Effector memory CD4-positive, alpha-beta T cell (primary cell): ENCODE data around the gene IL4I1.

Experiments used
- DNase-seq, 3 donors: peaks; one replicate each; pipeline ENCODE4 v3.0.0-alpha.2; 2020
- H3K27ac ChIP-seq: 2 replicates; pipeline ENCODE4 v1.7.0; 2013; ENCODE audit warnings: mild to moderate bottlenecking, low read length, moderate library complexity; ENCODE audit not compliant: insufficient read depth, poor library complexity, severe bottlenecking
- H3K27me3 ChIP-seq: replicated peaks from 2 replicates; pipeline ENCODE4 v1.7.0; 2013; ENCODE audit warnings: mild to moderate bottlenecking, low read length; ENCODE audit not compliant: insufficient read depth, control insufficient read depth, poor library complexity, severe bottlenecking
- H3K36me3 ChIP-seq: 2 replicates; pipeline ENCODE4 v1.7.0; 2013; ENCODE audit warnings: mild to moderate bottlenecking, low read length, moderate library complexity; ENCODE audit not compliant: control insufficient read depth, insufficient read depth
- H3K4me1 ChIP-seq: 2 replicates; pipeline ENCODE4 v1.7.0; 2013; ENCODE audit warnings: low read length, mild to moderate bottlenecking; ENCODE audit not compliant: control insufficient read depth, insufficient read depth, poor library complexity, severe bottlenecking
- H3K4me3 ChIP-seq: 2 replicates; pipeline ENCODE4 v1.7.0; 2013; ENCODE audit warnings: low read length, low read depth, mild to moderate bottlenecking; ENCODE audit not compliant: insufficient read depth, poor library complexity, severe bottlenecking
- H3K9me3 ChIP-seq: 2 replicates; pipeline ENCODE4 v1.7.0; 2013; ENCODE audit warnings: mild to moderate bottlenecking, low read length, moderate library complexity; ENCODE audit not compliant: control insufficient read depth

Gene IL4I1

GRCh38 chr19:49850487-49851342, 46.0 kb downstream of the IL4I1 start, which contains the start of gene PTOV1:
Gene PTOV1 (plus strand): TSS chr19:49851159.
- peaks cover 3% of the 10 kb centered on the region for H3K4me1 ChIP-seq
- H3K27me3 ChIP-seq: no peaks in the 10 kb centered on the region
- no peaks in the 10 kb centered on the region for H3K9me3 ChIP-seq
- H3K4me3 ChIP-seq: peak within 1 kb of the TSS; percentile 98
- H3K36me3 ChIP-seq: peaks cover 8% of the 10 kb centered on the region
- peak; percentile 76 to 82 (median 78) for DNase-seq
- H3K27ac ChIP-seq: peak within 1 kb of the TSS; percentile 95

GRCh38 chr19:49850221-49850486, 46.5 kb downstream of the IL4I1 start:
- Histone ChIP-seq H3K27me3 (no peaks in the 10 kb centered on the region), H3K4me1 (peaks cover 3% of the 10 kb centered on the region), H3K9me3 (no peaks in the 10 kb centered on the region), H3K27ac (peak overlapping the region; percentile 95), H3K36me3 (peaks cover 3% of the 10 kb centered on the region), H3K4me3 (peak overlapping the region; percentile 98)
- no peak for DNase-seq

- H3K4me1 ChIP-seq: peaks cover 3% of the 10 kb centered on the region
- no peaks in the 10 kb centered on the region for H3K27me3 ChIP-seq
- DNase-seq: no peak
- no peaks in the 10 kb centered on the region for H3K36me3 ChIP-seq
- no peak overlapping the region for H3K4me3 ChIP-seq
- no peaks in the 10 kb centered on the region for H3K9me3 ChIP-seq
- no peak overlapping the region for H3K27ac ChIP-seq
Observed at GRCh38 chr19:49849433-49850220, 47.1 kb downstream of the IL4I1 start.

- Histone ChIP-seq H3K9me3 (no peaks in the 10 kb centered on the region), H3K36me3 (no peaks in the 10 kb centered on the region), H3K4me3 (no peak overlapping the region), H3K27me3 (no peaks in the 10 kb centered on the region), H3K4me1 (peaks cover 3% of the 10 kb centered on the region), H3K27ac (no peak overlapping the region)
- DNase-seq: no peak
Observed at GRCh38 chr19:49848938-49849337, 47.7 kb downstream of the IL4I1 start.

- no peaks in the 10 kb centered on the region for H3K27me3 ChIP-seq
- no peaks in the 10 kb centered on the region for H3K36me3 ChIP-seq
- no peaks in the 10 kb centered on the region for H3K9me3 ChIP-seq
- H3K4me3 ChIP-seq: no peak overlapping the region
- DNase-seq: no peak
- H3K4me1 ChIP-seq: peaks cover 3% of the 10 kb centered on the region
- H3K27ac ChIP-seq: no peak overlapping the region
Observed at GRCh38 chr19:49847731-49848696, 48.7 kb downstream of the IL4I1 start.

GRCh38 chr19:49846408-49846807, 50.3 kb downstream of the IL4I1 start:
- Histone ChIP-seq H3K4me1 (no peaks in the 10 kb centered on the region), H3K36me3 (no peaks in the 10 kb centered on the region), H3K27ac (no peak overlapping the region), H3K4me3 (no peak overlapping the region), H3K9me3 (no peaks in the 10 kb centered on the region), H3K27me3 (no peaks in the 10 kb centered on the region)
- DNase-seq: no peak

- DNase-seq: no peak
- H3K36me3 ChIP-seq: no peaks in the 10 kb centered on the region
- H3K4me1 ChIP-seq: no peaks in the 10 kb centered on the region
- no peaks in the 10 kb centered on the region for H3K27me3 ChIP-seq
- H3K27ac ChIP-seq: no peak overlapping the region
- H3K9me3 ChIP-seq: no peaks in the 10 kb centered on the region
- no peak overlapping the region for H3K4me3 ChIP-seq
Observed at GRCh38 chr19:49845414-49845813, 51.3 kb downstream of the IL4I1 start.

- Histone ChIP-seq H3K27me3 (no peaks in the 10 kb centered on the region), H3K4me3 (no peak overlapping the region), H3K9me3 (no peaks in the 10 kb centered on the region), H3K4me1 (no peaks in the 10 kb centered on the region), H3K27ac (no peak overlapping the region), H3K36me3 (no peaks in the 10 kb centered on the region)
- no peak for DNase-seq
Observed at GRCh38 chr19:49844138-49845095, 52.3 kb downstream of the IL4I1 start.

- Histone ChIP-seq H3K27me3 (no peaks in the 10 kb centered on the region), H3K4me3 (no peak overlapping the region), H3K9me3 (no peaks in the 10 kb centered on the region), H3K4me1 (no peaks in the 10 kb centered on the region), H3K36me3 (peaks cover 4% of the 10 kb centered on the region), H3K27ac (no peak overlapping the region)
- DNase-seq: no peak
Observed at GRCh38 chr19:49843265-49843664, 53.4 kb downstream of the IL4I1 start.
